ENCODE results near the gene EPHA4.

Gene EPHA4

GRCh38 chr2:221572219-221572820, at the start of gene EPHA4:
Gene EPHA4, minus strand, starts transcription at chr2:221572304. Its CDS starts 56 bp downstream, at chr2:221572248.
- DNase-seq (ENCODE audit: low read depth): peak; percentile 92

GRCh38 chr2:221618007-221618406, 45.9 kb upstream of the EPHA4 start:
- no peak for DNase-seq (ENCODE audit: low read depth)

GRCh38 chr2:221616561-221616960, 44.5 kb upstream of the EPHA4 start:
- no peak for DNase-seq (ENCODE audit: low read depth)

- no peak for DNase-seq (ENCODE audit: low read depth)
Observed at GRCh38 chr2:221614274-221614673, 42.2 kb upstream of the EPHA4 start.

- DNase-seq (ENCODE audit: low read depth): no peak
Observed at GRCh38 chr2:221612800-221613199, 40.7 kb upstream of the EPHA4 start.

GRCh38 chr2:221612161-221612560, 40.1 kb upstream of the EPHA4 start:
- DNase-seq (ENCODE audit: low read depth): no peak

- no peak for DNase-seq (ENCODE audit: low read depth)
Observed at GRCh38 chr2:221610675-221611074, 38.6 kb upstream of the EPHA4 start.

GRCh38 chr2:221610255-221610654, 38.2 kb upstream of the EPHA4 start:
- DNase-seq (ENCODE audit: low read depth): peak; percentile 1

GRCh38 chr2:221608442-221608841, 36.3 kb upstream of the EPHA4 start:
- DNase-seq (ENCODE audit: low read depth): no peak

GRCh38 chr2:221606424-221606823, 34.3 kb upstream of the EPHA4 start:
- DNase-seq (ENCODE audit: low read depth): no peak

- no peak for DNase-seq (ENCODE audit: low read depth)
Observed at GRCh38 chr2:221605751-221606240, 33.7 kb upstream of the EPHA4 start.

- no peak for DNase-seq (ENCODE audit: low read depth)
Observed at GRCh38 chr2:221602938-221603337, 30.8 kb upstream of the EPHA4 start.

GRCh38 chr2:221601376-221601775, 29.3 kb upstream of the EPHA4 start:
- no peak for DNase-seq (ENCODE audit: low read depth)

- DNase-seq (ENCODE audit: low read depth): no peak
Observed at GRCh38 chr2:221600388-221600787, 28.3 kb upstream of the EPHA4 start.

GRCh38 chr2:221596192-221596591, 24.1 kb upstream of the EPHA4 start:
- peak; percentile 70 for DNase-seq (ENCODE audit: low read depth)

- DNase-seq (ENCODE audit: low read depth): no peak
Observed at GRCh38 chr2:221590861-221591365, 18.8 kb upstream of the EPHA4 start.

GRCh38 chr2:221589696-221590095, 17.6 kb upstream of the EPHA4 start:
- DNase-seq (ENCODE audit: low read depth): no peak

- DNase-seq (ENCODE audit: low read depth): no peak
Observed at GRCh38 chr2:221588306-221588985, 16.3 kb upstream of the EPHA4 start.

GRCh38 chr2:221581986-221582385, 9.9 kb upstream of the EPHA4 start:
- no peak for DNase-seq (ENCODE audit: low read depth)

- no peak for DNase-seq (ENCODE audit: low read depth)
Observed at GRCh38 chr2:221574231-221574570, 2.1 kb upstream of the EPHA4 start.

GRCh38 chr2:221573430-221574230, 1.5 kb upstream of the EPHA4 start:
- DNase-seq (ENCODE audit: low read depth): peak; percentile 82

- DNase-seq (ENCODE audit: low read depth): peak; percentile 63
Observed at GRCh38 chr2:221572821-221573429, 821 bp upstream of the EPHA4 start.

All from EH (cell line).